Smooth muscle cell (in vitro differentiated cells): Measurements from ENCODE around the gene LGR6. TPM values are rescaled to one million over a fixed set of nuclear protein-coding genes. Genes with fewer than 3 reads are reported as not detected.

ENCODE experiments used
- DNase-seq: peaks from one replicate; lab custom pipeline; 2025; ENCODE audit not compliant: unreplicated experiment; lab: John Stamatoyannopoulos, UW
- H2AFZ ChIP-seq: fragments of 200-600 bp; sonication (generic); 2 replicates; pipeline ENCODE4 v1.6.0; 2016; ENCODE audit warnings: antibody characterized with exemption, low read depth, mild to moderate bottlenecking
- H3F3A ChIP-seq: fragments of 200-600 bp; sonication (generic); 2 replicates; pipeline ENCODE4 v1.6.0; 2017; ENCODE audit warnings: antibody characterized with exemption, low read depth
- H3K27ac ChIP-seq: fragments of 200-600 bp; sonication (generic); 2 replicates; pipeline ENCODE4 v1.5.1; 2016; ENCODE audit warnings: low read depth, mild to moderate bottlenecking
- H3K27me3 ChIP-seq: fragments of 200-600 bp; sonication (generic); 2 replicates; pipeline ENCODE4 v1.6.1; 2016; ENCODE audit warnings: low read depth, mild to moderate bottlenecking
- H3K36me3 ChIP-seq: fragments of 200-600 bp; sonication (generic); 2 replicates; pipeline ENCODE4 v1.5.1; 2016; ENCODE audit warnings: low read depth
- H3K4me1 ChIP-seq: fragments of 200-600 bp; sonication (generic); 2 replicates; pipeline ENCODE4 v1.5.1; 2016; ENCODE audit warnings: low read depth
- H3K4me2 ChIP-seq: fragments of 200-600 bp; sonication (generic); 2 replicates; pipeline ENCODE4 v1.6.0; 2016; ENCODE audit warnings: mild to moderate bottlenecking
- H3K4me3 ChIP-seq: fragments of 200-600 bp; sonication (generic); 2 replicates; pipeline ENCODE4 v1.5.1; 2016; ENCODE audit warnings: mild to moderate bottlenecking
- H3K79me2 ChIP-seq: fragments of 200-600 bp; sonication (generic); 2 replicates; pipeline ENCODE4 v1.6.0; 2016; ENCODE audit warnings: low read depth, mild to moderate bottlenecking
- H3K9ac ChIP-seq: fragments of 200-600 bp; sonication (generic); 2 replicates; pipeline ENCODE4 v1.6.0; 2016; ENCODE audit warnings: low read depth
- H3K9me3 ChIP-seq: fragments of 200-600 bp; sonication (generic); replicated peaks from 2 replicates; pipeline ENCODE4 v1.5.1; 2016; ENCODE audit warnings: low read depth
- H4K20me1 ChIP-seq: fragments of 200-600 bp; sonication (generic); 2 replicates; pipeline ENCODE4 v1.6.0; 2016; ENCODE audit warnings: low read depth
- CTCF ChIP-seq: fragments of 200-600 bp; sonication (generic); IDR thresholded peaks from 2 replicates; pipeline ENCODE4 v1.5.1; 2017; ENCODE audit warnings: borderline replicate concordance, mild to moderate bottlenecking, antibody characterized with exemption; ENCODE audit not compliant: insufficient read depth, poor library complexity, severe bottlenecking
- WGBS: methylation state at CpG from one replicate; pipeline ENCODE4 v1.1.7; 2016; ENCODE audit warnings: low lambda C conversion rate; 5-methylcytosine and 5-hydroxymethylcytosine counted together
- polyA plus RNA-seq: library from polyadenylated mRNA; unstranded; fragments of >200 nt; fragmentation: Nextera tagmentation; extraction: Ambion mirVana; gene quantifications from 2 replicates; pipeline ENCODE4 v1.2.1, GENCODE V29; 2016
- total RNA-seq: library from RNA; depleted of rRNA; stranded (reverse); fragments of >200 nt; gene quantifications from 2 replicates; pipeline ENCODE4 v1.2.3, GENCODE V29; 2014

Gene LGR6
- total and polyA plus RNA-seq, 2 experiments from 2014 or later = 1.8 to 2.9 TPM

GRCh38 chr1:202200112-202200548 is 6.5 kb downstream of the LGR6 start:
- H3K36me3 ChIP-seq = no peaks in the 10 kb centered on the region
- H2AFZ ChIP-seq = no peak overlapping the region
- peaks cover 14% of the 10 kb centered on the region for H3K27me3 ChIP-seq
- H3K9me3 ChIP-seq = no peaks in the 10 kb centered on the region
- no peak overlapping the region for H3K4me3 ChIP-seq
- no peak overlapping the region for H3K27ac ChIP-seq
- no peaks in the 10 kb centered on the region for H3K79me2 ChIP-seq
- no peak for TF ChIP-seq CTCF
- no peak overlapping the region for H3K9ac ChIP-seq
- no peak for DNase-seq
- H3K4me2 ChIP-seq = no peak overlapping the region
- 66% methylated on average over 4 of the region's 4 CpGs for WGBS
- no peaks in the 10 kb centered on the region for H3K4me1 ChIP-seq
- H4K20me1 ChIP-seq = no peaks in the 10 kb centered on the region
- H3F3A ChIP-seq = no peaks in the 10 kb centered on the region

- no peak overlapping the region for H3K9ac ChIP-seq
- H2AFZ ChIP-seq = no peak overlapping the region
- DNase-seq = no peak
- H3K27me3 ChIP-seq = peaks cover 10% of the 10 kb centered on the region
- H3K4me1 ChIP-seq = no peaks in the 10 kb centered on the region
- H3K4me2 ChIP-seq = no peak overlapping the region
- H3K9me3 ChIP-seq = no peaks in the 10 kb centered on the region
- no peaks in the 10 kb centered on the region for H3F3A ChIP-seq
- H3K27ac ChIP-seq = no peak overlapping the region
- TF ChIP-seq CTCF = no peak
- 96% methylated on average over 8 of the region's 8 CpGs for WGBS
- no peaks in the 10 kb centered on the region for H3K79me2 ChIP-seq
- H4K20me1 ChIP-seq = no peaks in the 10 kb centered on the region
- H3K36me3 ChIP-seq = no peaks in the 10 kb centered on the region
- no peak overlapping the region for H3K4me3 ChIP-seq
Measured at GRCh38 chr1:202200669-202201068, 7.1 kb downstream of the LGR6 start.

GRCh38 chr1:202201266-202201665 is 7.7 kb downstream of the LGR6 start:
- Histone ChIP-seq H3F3A (no peaks in the 10 kb centered on the region), H3K27me3 (peaks cover 10% of the 10 kb centered on the region), H3K27ac (no peak overlapping the region), H3K9me3 (no peaks in the 10 kb centered on the region), H3K4me1 (no peaks in the 10 kb centered on the region), H3K9ac (no peak overlapping the region), H2AFZ (no peak overlapping the region), H4K20me1 (no peaks in the 10 kb centered on the region), H3K79me2 (no peaks in the 10 kb centered on the region), H3K4me2 (no peak overlapping the region), H3K4me3 (no peak overlapping the region), H3K36me3 (no peaks in the 10 kb centered on the region)
- 100% methylated on average over 3 of the region's 3 CpGs for WGBS
- no peak for TF ChIP-seq CTCF
- no peak for DNase-seq

GRCh38 chr1:202201971-202202370 is 8.4 kb downstream of the LGR6 start:
- no peaks in the 10 kb centered on the region for H3K4me1 ChIP-seq
- no peaks in the 10 kb centered on the region for H3F3A ChIP-seq
- H3K36me3 ChIP-seq = no peaks in the 10 kb centered on the region
- no peak overlapping the region for H3K9ac ChIP-seq
- TF ChIP-seq CTCF = no peak
- no peaks in the 10 kb centered on the region for H3K9me3 ChIP-seq
- H3K4me3 ChIP-seq = no peak overlapping the region
- no peak overlapping the region for H3K27ac ChIP-seq
- H3K4me2 ChIP-seq = no peak overlapping the region
- H3K27me3 ChIP-seq = peaks cover 5% of the 10 kb centered on the region
- no peak overlapping the region for H2AFZ ChIP-seq
- H4K20me1 ChIP-seq = no peaks in the 10 kb centered on the region
- no peaks in the 10 kb centered on the region for H3K79me2 ChIP-seq
- WGBS = 90% methylated on average over 4 of the region's 4 CpGs
- no peak for DNase-seq
